ENCODE measurements around the gene NUP93. TPM values are rescaled to one million over a fixed set of nuclear protein-coding genes. Genes with fewer than 3 reads are reported as not detected.

NUP93 gene
- total RNA-seq, 5 donors from 2014 or later (not counting 1 experiment from before 2014, with no cell fraction given) = 52.6 to 72.4 (median 60.5) TPM

GRCh38 chr16:56695246-56695645 is 34.7 kb upstream of the NUP93 start:
- Histone ChIP-seq H3K27me3 (replicated peaks in 1 of 2; ENCODE audit: control insufficient read depth in 2 of 2, extremely low read depth in 1 of 2, insufficient read depth in 2 of 2, low read length in 1 of 2) (peaks cover 0 to 14% of the 10 kb centered on the region in 2 experiments), H3K27ac (ENCODE audit: low read length) (no peak overlapping the region), H3K9me3 (no peaks in the 10 kb centered on the region), H3K4me1 (ENCODE audit: control insufficient read depth in 1 of 2, extremely low read depth in 1 of 2, insufficient read depth in 2 of 2, low read length in 2 of 2) (no peaks in the 10 kb centered on the region), H3K36me3 (ENCODE audit: control insufficient read depth in 2 of 2, extremely low read depth in 1 of 2, insufficient read depth in 1 of 2, low read length in 1 of 2) (no peaks in the 10 kb centered on the region), H3K4me3 (ENCODE audit: control insufficient read depth in 1 of 2, extremely low read depth in 1 of 2, low read length in 1 of 2) (no peak overlapping the region)
- H3K27me3 Mint-ChIP-seq = no peaks in the 10 kb centered on the region
- H3K36me3 Mint-ChIP-seq = no peaks in the 10 kb centered on the region
- no peak overlapping the region for H3K27ac Mint-ChIP-seq
- ATAC-seq (replicated peaks in 1 of 4) (no peak), DNase-seq (no peak)
- H3K4me3 Mint-ChIP-seq = no peak overlapping the region
- CTCF ChIA-PET = no interaction called here
- H3K9me3 Mint-ChIP-seq = peaks cover 0 to 5% (median 0%) of the 10 kb centered on the region in 3 donors
- no peaks in the 10 kb centered on the region for H3K4me1 Mint-ChIP-seq
- POLR2A ChIA-PET = interaction anchor here in 1 of 2 donors (0.6 kb wide), 1 partner anchor 84 kb away, joined by 3 read pairs; no protein-coding TSS in a partner anchor
- 67% methylated on average over 1 of the region's 1 CpG for WGBS (ENCODE audit: insufficient coverage)

GRCh38 chr16:56697456-56698155 is 32.3 kb upstream of the NUP93 start:
- ChIA-PET POLR2A (no interaction called here), CTCF (interaction anchor here in 1 of 2 donors (0.5 kb wide), 1 partner anchor 806 kb away, joined by 3 read pairs; no protein-coding TSS in a partner anchor)
- H3K9me3 Mint-ChIP-seq = peaks cover 0 to 5% (median 0%) of the 10 kb centered on the region in 3 donors
- H3K27me3 Mint-ChIP-seq = no peaks in the 10 kb centered on the region
- H3K27ac ChIP-seq (ENCODE audit: low read length) = no peak overlapping the region
- H3K27me3 ChIP-seq (replicated peaks in 1 of 2; ENCODE audit: control insufficient read depth in 2 of 2, extremely low read depth in 1 of 2, insufficient read depth in 2 of 2, low read length in 1 of 2) = peaks cover 0 to 8% of the 10 kb centered on the region in 2 experiments
- WGBS (ENCODE audit: insufficient coverage) = 89% methylated on average over 5 of the region's 5 CpGs
- no peak overlapping the region for H3K4me3 Mint-ChIP-seq
- ATAC-seq (replicated peaks in 1 of 4) = no peak
- H3K36me3 ChIP-seq (ENCODE audit: control insufficient read depth in 2 of 2, extremely low read depth in 1 of 2, insufficient read depth in 1 of 2, low read length in 1 of 2) = no peaks in the 10 kb centered on the region
- H3K36me3 Mint-ChIP-seq = no peaks in the 10 kb centered on the region
- DNase-seq = no peak
- H3K4me1 Mint-ChIP-seq = peaks cover 0 to 10% (median 8%) of the 10 kb centered on the region in 3 donors
- no peak overlapping the region for H3K27ac Mint-ChIP-seq
- no peak overlapping the region for H3K4me3 ChIP-seq (ENCODE audit: control insufficient read depth in 1 of 2, extremely low read depth in 1 of 2, low read length in 1 of 2)
- H3K9me3 ChIP-seq = no peaks in the 10 kb centered on the region
- H3K4me1 ChIP-seq (ENCODE audit: control insufficient read depth in 1 of 2, extremely low read depth in 1 of 2, insufficient read depth in 2 of 2, low read length in 2 of 2) = peaks cover 0 to 3% of the 10 kb centered on the region in 2 experiments

GRCh38 chr16:56700195-56700594 is 29.7 kb upstream of the NUP93 start:
- Mint-ChIP-seq H3K4me3 (no peak overlapping the region), H3K36me3 (no peaks in the 10 kb centered on the region), H3K9me3 (peaks cover 0 to 5% (median 0%) of the 10 kb centered on the region in 3 donors), H3K27me3 (no peaks in the 10 kb centered on the region), H3K4me1 (peaks cover 0 to 10% (median 8%) of the 10 kb centered on the region in 3 donors), H3K27ac (no peak overlapping the region)
- ATAC-seq (replicated peaks in 1 of 4) = no peak
- no CpG with 5 or more reads among the region's 1 CpG for WGBS (ENCODE audit: insufficient coverage)
- H3K27ac ChIP-seq (ENCODE audit: low read length) = no peak overlapping the region
- ChIA-PET POLR2A (interaction anchor here in 1 of 2 donors (0.6 kb wide), 2 partner anchors 155 to 1884 kb away, joined by 3 to 4 read pairs; no protein-coding TSS in a partner anchor), CTCF (interaction anchor here (0.5 to 3.1 kb wide), 11 partner anchors 16 to 637 kb away, joined by 3 to 35 read pairs (median 6); partner anchors contain the start of gene MT2A (in 1 of the 2))
- H3K9me3 ChIP-seq = no peaks in the 10 kb centered on the region
- peaks cover 0 to 3% of the 10 kb centered on the region in 2 experiments for H3K4me1 ChIP-seq (ENCODE audit: control insufficient read depth in 1 of 2, extremely low read depth in 1 of 2, insufficient read depth in 2 of 2, low read length in 2 of 2)
- no peak for DNase-seq
- no peaks in the 10 kb centered on the region for H3K36me3 ChIP-seq (ENCODE audit: control insufficient read depth in 2 of 2, extremely low read depth in 1 of 2, insufficient read depth in 1 of 2, low read length in 1 of 2)
- H3K27me3 ChIP-seq (replicated peaks in 1 of 2; ENCODE audit: control insufficient read depth in 2 of 2, extremely low read depth in 1 of 2, insufficient read depth in 2 of 2, low read length in 1 of 2) = peaks cover 0 to 6% of the 10 kb centered on the region in 2 experiments
- no peak overlapping the region for H3K4me3 ChIP-seq (ENCODE audit: control insufficient read depth in 1 of 2, extremely low read depth in 1 of 2, low read length in 1 of 2)

- no peaks in the 10 kb centered on the region for H3K36me3 Mint-ChIP-seq
- no peak overlapping the region for H3K4me3 ChIP-seq (ENCODE audit: control insufficient read depth in 1 of 2, extremely low read depth in 1 of 2, low read length in 1 of 2)
- no peak overlapping the region for H3K4me3 Mint-ChIP-seq
- H3K9me3 ChIP-seq = no peaks in the 10 kb centered on the region
- peaks cover 0 to 5% (median 0%) of the 10 kb centered on the region in 3 donors for H3K9me3 Mint-ChIP-seq
- H3K36me3 ChIP-seq (ENCODE audit: control insufficient read depth in 2 of 2, extremely low read depth in 1 of 2, insufficient read depth in 1 of 2, low read length in 1 of 2) = no peaks in the 10 kb centered on the region
- H3K4me1 ChIP-seq (ENCODE audit: control insufficient read depth in 1 of 2, extremely low read depth in 1 of 2, insufficient read depth in 2 of 2, low read length in 2 of 2) = peaks cover 0 to 3% of the 10 kb centered on the region in 2 experiments
- H3K27me3 ChIP-seq (replicated peaks in 1 of 2; ENCODE audit: control insufficient read depth in 2 of 2, extremely low read depth in 1 of 2, insufficient read depth in 2 of 2, low read length in 1 of 2) = peaks cover 0 to 2% of the 10 kb centered on the region in 2 experiments
- H3K4me1 Mint-ChIP-seq = peaks cover 0 to 10% (median 10%) of the 10 kb centered on the region in 3 donors
- no peak overlapping the region for H3K27ac Mint-ChIP-seq
- DNase-seq (no peak), ATAC-seq (replicated peaks in 1 of 4) (no peak)
- POLR2A ChIA-PET = interaction anchor here in 1 of 2 donors (0.6 kb wide), 1 partner anchor 155 kb away, joined by 4 read pairs; no protein-coding TSS in a partner anchor
- H3K27me3 Mint-ChIP-seq = no peaks in the 10 kb centered on the region
- H3K27ac ChIP-seq (ENCODE audit: low read length) = no peak overlapping the region
- 100% methylated on average over 1 of the region's 1 CpG for WGBS (ENCODE audit: insufficient coverage)
- CTCF ChIA-PET = interaction anchor here (0.5 to 3.7 kb wide), 13 partner anchors 12 to 438 kb away, joined by 3 to 93 read pairs (median 6); partner anchors contain the start of gene MT2A (in 1 of the 2)
These were observed 29.3 kb upstream of the NUP93 start for GRCh38 chr16:56700631-56701030.

GRCh38 chr16:56701534-56701933 is 28.4 kb upstream of the NUP93 start:
- Histone ChIP-seq H3K4me1 (ENCODE audit: control insufficient read depth in 1 of 2, extremely low read depth in 1 of 2, insufficient read depth in 2 of 2, low read length in 2 of 2) (peaks cover 0 to 3% of the 10 kb centered on the region in 2 experiments), H3K4me3 (ENCODE audit: control insufficient read depth in 1 of 2, extremely low read depth in 1 of 2, low read length in 1 of 2) (no peak overlapping the region), H3K27ac (ENCODE audit: low read length) (no peak overlapping the region), H3K36me3 (ENCODE audit: control insufficient read depth in 2 of 2, extremely low read depth in 1 of 2, insufficient read depth in 1 of 2, low read length in 1 of 2) (no peaks in the 10 kb centered on the region), H3K9me3 (no peaks in the 10 kb centered on the region), H3K27me3 (replicated peaks in 1 of 2; ENCODE audit: control insufficient read depth in 2 of 2, extremely low read depth in 1 of 2, insufficient read depth in 2 of 2, low read length in 1 of 2) (peaks cover 0 to 2% of the 10 kb centered on the region in 2 experiments)
- Mint-ChIP-seq H3K36me3 (no peaks in the 10 kb centered on the region), H3K27ac (peak overlapping the region in 1 of 2 donors; percentile 58), H3K9me3 (peaks cover 0 to 5% (median 0%) of the 10 kb centered on the region in 3 donors), H3K4me1 (peaks cover 0 to 11% (median 10%) of the 10 kb centered on the region in 3 donors), H3K27me3 (no peaks in the 10 kb centered on the region), H3K4me3 (no peak overlapping the region)
- POLR2A ChIA-PET = interaction anchor here in 1 of 2 donors (0.6 kb wide), 1 partner anchor 214 kb away, joined by 4 read pairs; no protein-coding TSS in a partner anchor
- ATAC-seq (replicated peaks in 1 of 4) (no peak), DNase-seq (no peak)
- CTCF ChIA-PET = interaction anchor here (0.6 to 3.7 kb wide), 49 partner anchors 10 to 1034 kb away, joined by 3 to 93 read pairs (median 4); partner anchors contain the start of genes ADGRG5 (in 1 of the 2), BBS2 (in 1 of the 2), KATNB1 (in 1 of the 2) and MT1B (in 1 of the 2)
- WGBS (ENCODE audit: insufficient coverage) = 100% methylated on average over 1 of the region's 7 CpGs

- no peak for DNase-seq
- Mint-ChIP-seq H3K9me3 (no peaks in the 10 kb centered on the region), H3K27ac (no peak overlapping the region), H3K27me3 (no peaks in the 10 kb centered on the region), H3K4me3 (no peak overlapping the region), H3K4me1 (peaks cover 8 to 14% (median 13%) of the 10 kb centered on the region in 3 donors), H3K36me3 (no peaks in the 10 kb centered on the region)
- Histone ChIP-seq H3K36me3 (ENCODE audit: control insufficient read depth in 2 of 2, extremely low read depth in 1 of 2, insufficient read depth in 1 of 2, low read length in 1 of 2) (no peaks in the 10 kb centered on the region), H3K9me3 (no peaks in the 10 kb centered on the region), H3K4me3 (ENCODE audit: control insufficient read depth in 1 of 2, extremely low read depth in 1 of 2, low read length in 1 of 2) (no peak overlapping the region), H3K4me1 (ENCODE audit: control insufficient read depth in 1 of 2, extremely low read depth in 1 of 2, insufficient read depth in 2 of 2, low read length in 2 of 2) (peaks cover 0 to 5% of the 10 kb centered on the region in 2 experiments), H3K27ac (ENCODE audit: low read length) (no peak overlapping the region), H3K27me3 (replicated peaks in 1 of 2; ENCODE audit: control insufficient read depth in 2 of 2, extremely low read depth in 1 of 2, insufficient read depth in 2 of 2, low read length in 1 of 2) (no peaks in the 10 kb centered on the region)
- CTCF ChIA-PET = interaction anchor here (0.7 to 3.7 kb wide), 16 partner anchors 12 to 483 kb away, joined by 3 to 93 read pairs (median 6); partner anchors contain the start of genes MT2A (in 1 of the 2), PSME3IP1 (in 1 of the 2) and RSPRY1 (in 1 of the 2)
- WGBS (ENCODE audit: insufficient coverage) = 100% methylated on average over 2 of the region's 5 CpGs
- POLR2A ChIA-PET = no interaction called here
- ATAC-seq (replicated peaks in 1 of 4) = no peak
These were observed 27.1 kb upstream of the NUP93 start for GRCh38 chr16:56702836-56703235.

Data from T-cell (primary cell).